PFSK-1 (cell line): ENCODE data around the gene MAPK8.

Source experiments
- FOXP2 ChIP-seq: optimal IDR thresholded peaks from 2 replicates; pipeline ENCODE3; 2011; ENCODE audit warnings: borderline replicate concordance, control low read depth, inconsistent platforms; ENCODE audit not compliant: insufficient read depth; ENCODE audit errors: extremely low read length, extremely low read depth
- POLR2AphosphoS5 ChIP-seq: IDR thresholded peaks from 2 replicates; pipeline ENCODE4 v1.6.1; 2012; ENCODE audit warnings: low read depth, mild to moderate bottlenecking, control low read depth, low read length, moderate library complexity
- REST ChIP-seq, 2 experiments: IDR thresholded peaks; 2 replicates each; pipeline versions ENCODE4 v1.6.1 to v1.8.0; 2011 to 2012; ENCODE audit warnings: low read depth in 2 of 2, low read length in 2 of 2, control low read depth in 1 of 2, inconsistent platforms in 1 of 2, mild to moderate bottlenecking in 1 of 2, moderate library complexity in 1 of 2; ENCODE audit not compliant: insufficient read depth in 1 of 2
- SIN3A ChIP-seq: IDR thresholded peaks from 2 replicates; pipeline ENCODE4 v1.6.1; 2012; ENCODE audit warnings: mild to moderate bottlenecking, low read length, moderate library complexity, borderline replicate concordance; ENCODE audit not compliant: insufficient read depth
- TAF1 ChIP-seq: IDR thresholded peaks from 2 replicates; pipeline ENCODE4 v1.6.1; 2012; ENCODE audit warnings: low read length, control low read depth, borderline replicate concordance; ENCODE audit not compliant: insufficient read depth

- TF ChIP-seq TAF1 (no peak), POLR2AphosphoS5 (no peak), REST (IDR thresholded peaks at IDR 0.05; ENCODE audit: insufficient read depth in 1 of 2, low read depth in 2 of 2, low read length in 2 of 2) (no peak), SIN3A (no peak), FOXP2 (no peak)
These were observed 170.0 kb downstream of the MAPK8 start for GRCh38 chr10:48476279-48476982.
